ENCODE measurements around the gene NXPE3. TPM values are rescaled to one million over a fixed set of nuclear protein-coding genes. Genes with fewer than 3 reads are reported as not detected.
A peak's percentile ranks its signal among the peaks of the same experiment; 100 is the strongest.

The NXPE3 gene
- total RNA-seq, 1 experiment from 2014 or later, result 15.9 TPM

- TF ChIP-seq CTCF (conservative IDR thresholded peaks at IDR 0.05), result no peak
- H3K56ac ChIP-seq (ENCODE audit: insufficient read length, low read depth, low read length), result no peak overlapping the region
- no peaks in the 10 kb centered on the region for H3K9me3 ChIP-seq (ENCODE audit: control insufficient read depth, low read depth, low read length)
- no peaks in the 10 kb centered on the region; the same call in 1 of the 2 replicates for H3K4me1 ChIP-seq (ENCODE audit: insufficient read depth, low read length)
- H3K4me2 ChIP-seq (ENCODE audit: insufficient read depth, insufficient read length, low read length), result no peak overlapping the region
- Mint-ChIP-seq H3K9me3 (no peaks in the 10 kb centered on the region), H3K27ac (peak overlapping the region in 2 of 3 experiments; percentile 52 to 82; a peak in 2 of 7 replicates), H3K4me3 (peak overlapping the region in 1 of 2 experiments; percentile 0; a peak in 3 of 5 replicates), H3K36me3 (ENCODE audit: insufficient read depth in 1 of 3, low read depth in 3 of 3) (peaks cover 0 to 1% (median 0%) of the 10 kb centered on the region in 3 experiments; a peak in 2 of 7 replicates), H3K4me1 (peaks cover 21 to 28% of the 10 kb centered on the region in 2 experiments), H3K27me3 (ENCODE audit: low read depth) (no peaks in the 10 kb centered on the region)
- no peak overlapping the region for H4K5ac ChIP-seq (ENCODE audit: insufficient read length, low read depth, low read length)
- no peak overlapping the region for H3K4ac ChIP-seq (ENCODE audit: low read depth, low read length)
- H2AK5ac ChIP-seq (ENCODE audit: insufficient read length, low read length), result no peak overlapping the region
- H3K23me2 ChIP-seq (ENCODE audit: insufficient read length, low read depth, low read length, poor library complexity, severe bottlenecking), result no peaks in the 10 kb centered on the region
- H4K20me1 ChIP-seq (ENCODE audit: control insufficient read depth, insufficient read depth, insufficient read length), result no peaks in the 10 kb centered on the region
- no peak overlapping the region for H2BK15ac ChIP-seq (ENCODE audit: low read depth, low read length)
- no peak overlapping the region for H3T11ph ChIP-seq (ENCODE audit: low read length)
- H2BK120ac ChIP-seq (ENCODE audit: low read depth, low read length, poor library complexity, severe bottlenecking), result no peak overlapping the region
- H3K18ac ChIP-seq (ENCODE audit: insufficient read length, low read depth, low read length), result no peak overlapping the region
- H3K79me2 ChIP-seq (ENCODE audit: insufficient read depth, low read length), result no peaks in the 10 kb centered on the region
- WGBS (ENCODE audit: extremely low coverage, insufficient read length, low lambda C conversion rate), result no CpG with 5 or more reads among the region's 9 CpGs
- H2BK5ac ChIP-seq (ENCODE audit: insufficient read length, low read length), result no peak overlapping the region
- no peak overlapping the region for H4K91ac ChIP-seq (ENCODE audit: insufficient read length, low read depth, low read length)
- H3K79me1 ChIP-seq (ENCODE audit: insufficient read depth, low read depth, low read length, poor library complexity, severe bottlenecking), result no peaks in the 10 kb centered on the region
- no peak overlapping the region for H3K23ac ChIP-seq (ENCODE audit: insufficient read length, low read depth, low read length)
- no peak overlapping the region for H2AFZ ChIP-seq (ENCODE audit: low read length)
- H3K27me3 ChIP-seq (ENCODE audit: insufficient read depth, low read length), result no peaks in the 10 kb centered on the region
- no peak overlapping the region for H3K14ac ChIP-seq (ENCODE audit: insufficient read depth, low read length)
- no peak overlapping the region for H2BK12ac ChIP-seq (ENCODE audit: insufficient read length, low read depth, low read length)
- H3K9ac ChIP-seq (ENCODE audit: extremely low read depth, insufficient read length, low read length), result no peak overlapping the region
- H2BK20ac ChIP-seq (ENCODE audit: low read depth, low read length, poor library complexity, severe bottlenecking), result no peak overlapping the region
- DNase-seq, result no peak
- no peak overlapping the region for H3K27ac ChIP-seq (ENCODE audit: insufficient read length, low read depth, low read length)
- H4K8ac ChIP-seq (replicated peaks; ENCODE audit: insufficient read length, low read depth, low read length), result no peak overlapping the region
These were observed 49.9 kb downstream of the NXPE3 start for GRCh38 chr3:101828691-101829436.
